SK-N-SH (cell line): ENCODE results near the gene SLC22A7.

Source experiments
- EP300 ChIP-seq, 2 experiments: IDR thresholded peaks; 2 replicates each; pipeline versions ENCODE4 v1.4.0 to v1.6.1; 2012; ENCODE audit warnings: borderline replicate concordance in 1 of 2, low read depth in 1 of 2, low read length in 1 of 2
- EZH2phosphoT487 ChIP-seq: fragments of 200-600 bp; sonication (generic); IDR thresholded peaks from 2 replicates; pipeline ENCODE4 v1.6.1; 2017; ENCODE audit warnings: low read depth, mixed run types, mild to moderate bottlenecking, antibody characterized with exemption, moderate library complexity, borderline replicate concordance
- FOXM1 ChIP-seq: IDR thresholded peaks from 2 replicates; pipeline ENCODE4 v1.4.0; 2012; ENCODE audit warnings: low read depth, mild to moderate bottlenecking
- JUND ChIP-seq: IDR thresholded peaks from 2 replicates; pipeline ENCODE4 v1.4.0; 2012
- NFIC ChIP-seq: IDR thresholded peaks from 2 replicates; pipeline ENCODE4 v1.4.0; 2012; ENCODE audit warnings: borderline replicate concordance
- POLR2AphosphoS5 ChIP-seq: IDR thresholded peaks from 2 replicates; pipeline ENCODE4 v1.6.1; 2012; ENCODE audit warnings: low read depth, low read length
- RXRA ChIP-seq: IDR thresholded peaks from 2 replicates; pipeline ENCODE4 v1.4.0; 2012; ENCODE audit warnings: low read depth, mild to moderate bottlenecking, borderline replicate concordance
- YY1 ChIP-seq: IDR thresholded peaks from 2 replicates; pipeline ENCODE4 v1.4.0; 2012; ENCODE audit warnings: low read depth, mild to moderate bottlenecking
- TF ChIP-seq, protein P1 (sequence below): fragments of 200-600 bp; sonication (generic); IDR thresholded peaks from 2 replicates; pipeline ENCODE4 v1.6.1; 2017; ENCODE audit warnings: antibody characterized with exemption, mild to moderate bottlenecking, moderate library complexity
- TF ChIP-seq, protein P2 (sequence below): IDR thresholded peaks from 2 replicates; pipeline ENCODE4; 2012
- TF ChIP-seq, protein P3 (sequence below): IDR thresholded peaks from 2 replicates; pipeline ENCODE4 v1.4.0; 2012; ENCODE audit warnings: low read depth, borderline replicate concordance
- TF ChIP-seq, protein P4 (sequence below): IDR thresholded peaks from 2 replicates; pipeline ENCODE4 v1.6.1; 2012; ENCODE audit warnings: mild to moderate bottlenecking, low read depth, low read length, moderate library complexity
- TF ChIP-seq, protein P5 (sequence below): IDR thresholded peaks from 2 replicates; pipeline ENCODE4 v1.4.0; 2012; ENCODE audit warnings: low read depth, borderline replicate concordance
- TF ChIP-seq, protein P6 (sequence below): fragments of 150-350 bp; IDR thresholded peaks from 2 replicates; pipeline ENCODE4 v1.6.1; 2016; ENCODE audit warnings: mild to moderate bottlenecking, low read depth, low read length

DNA sequence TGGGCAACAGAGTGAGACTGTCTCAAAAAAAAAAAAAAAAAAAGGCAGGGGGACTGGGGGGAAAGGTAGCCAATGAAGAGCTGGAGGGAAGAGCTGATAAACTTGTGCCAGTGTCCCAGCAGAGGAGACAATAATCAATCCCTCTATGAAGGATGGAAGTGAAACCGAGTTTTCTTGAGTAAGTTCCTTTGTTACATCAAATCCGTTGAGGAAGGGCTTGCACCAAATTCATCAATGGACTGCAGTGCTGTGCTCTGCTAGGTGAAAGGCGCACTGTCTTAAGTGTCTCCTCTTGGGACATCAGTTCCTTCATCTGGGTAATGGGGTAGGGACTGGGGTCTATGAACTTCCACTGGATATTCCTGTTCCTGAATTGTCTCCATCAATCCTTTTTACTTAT lies 13.6 kb downstream of the SLC22A7 start:
- TF ChIP-seq, protein P1, sequence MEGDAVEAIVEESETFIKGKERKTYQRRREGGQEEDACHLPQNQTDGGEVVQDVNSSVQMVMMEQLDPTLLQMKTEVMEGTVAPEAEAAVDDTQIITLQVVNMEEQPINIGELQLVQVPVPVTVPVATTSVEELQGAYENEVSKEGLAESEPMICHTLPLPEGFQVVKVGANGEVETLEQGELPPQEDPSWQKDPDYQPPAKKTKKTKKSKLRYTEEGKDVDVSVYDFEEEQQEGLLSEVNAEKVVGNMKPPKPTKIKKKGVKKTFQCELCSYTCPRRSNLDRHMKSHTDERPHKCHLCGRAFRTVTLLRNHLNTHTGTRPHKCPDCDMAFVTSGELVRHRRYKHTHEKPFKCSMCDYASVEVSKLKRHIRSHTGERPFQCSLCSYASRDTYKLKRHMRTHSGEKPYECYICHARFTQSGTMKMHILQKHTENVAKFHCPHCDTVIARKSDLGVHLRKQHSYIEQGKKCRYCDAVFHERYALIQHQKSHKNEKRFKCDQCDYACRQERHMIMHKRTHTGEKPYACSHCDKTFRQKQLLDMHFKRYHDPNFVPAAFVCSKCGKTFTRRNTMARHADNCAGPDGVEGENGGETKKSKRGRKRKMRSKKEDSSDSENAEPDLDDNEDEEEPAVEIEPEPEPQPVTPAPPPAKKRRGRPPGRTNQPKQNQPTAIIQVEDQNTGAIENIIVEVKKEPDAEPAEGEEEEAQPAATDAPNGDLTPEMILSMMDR = no peak
- TF ChIP-seq YY1 = no peak
- TF ChIP-seq, protein P2, sequence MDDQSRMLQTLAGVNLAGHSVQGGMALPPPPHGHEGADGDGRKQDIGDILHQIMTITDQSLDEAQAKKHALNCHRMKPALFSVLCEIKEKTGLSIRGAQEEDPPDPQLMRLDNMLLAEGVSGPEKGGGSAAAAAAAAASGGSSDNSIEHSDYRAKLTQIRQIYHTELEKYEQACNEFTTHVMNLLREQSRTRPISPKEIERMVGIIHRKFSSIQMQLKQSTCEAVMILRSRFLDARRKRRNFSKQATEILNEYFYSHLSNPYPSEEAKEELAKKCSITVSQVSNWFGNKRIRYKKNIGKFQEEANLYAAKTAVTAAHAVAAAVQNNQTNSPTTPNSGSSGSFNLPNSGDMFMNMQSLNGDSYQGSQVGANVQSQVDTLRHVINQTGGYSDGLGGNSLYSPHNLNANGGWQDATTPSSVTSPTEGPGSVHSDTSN = no peak
- TF ChIP-seq, protein P3, sequence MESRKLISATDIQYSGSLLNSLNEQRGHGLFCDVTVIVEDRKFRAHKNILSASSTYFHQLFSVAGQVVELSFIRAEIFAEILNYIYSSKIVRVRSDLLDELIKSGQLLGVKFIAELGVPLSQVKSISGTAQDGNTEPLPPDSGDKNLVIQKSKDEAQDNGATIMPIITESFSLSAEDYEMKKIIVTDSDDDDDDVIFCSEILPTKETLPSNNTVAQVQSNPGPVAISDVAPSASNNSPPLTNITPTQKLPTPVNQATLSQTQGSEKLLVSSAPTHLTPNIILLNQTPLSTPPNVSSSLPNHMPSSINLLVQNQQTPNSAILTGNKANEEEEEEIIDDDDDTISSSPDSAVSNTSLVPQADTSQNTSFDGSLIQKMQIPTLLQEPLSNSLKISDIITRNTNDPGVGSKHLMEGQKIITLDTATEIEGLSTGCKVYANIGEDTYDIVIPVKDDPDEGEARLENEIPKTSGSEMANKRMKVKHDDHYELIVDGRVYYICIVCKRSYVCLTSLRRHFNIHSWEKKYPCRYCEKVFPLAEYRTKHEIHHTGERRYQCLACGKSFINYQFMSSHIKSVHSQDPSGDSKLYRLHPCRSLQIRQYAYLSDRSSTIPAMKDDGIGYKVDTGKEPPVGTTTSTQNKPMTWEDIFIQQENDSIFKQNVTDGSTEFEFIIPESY = no peak
- no peak for TF ChIP-seq JUND
- no peak for TF ChIP-seq EP300 (IDR thresholded peaks at IDR 0.05; ENCODE audit: borderline replicate concordance in 1 of 2, low read depth in 1 of 2, low read length in 1 of 2)
- no peak for TF ChIP-seq RXRA
- TF ChIP-seq POLR2AphosphoS5 = no peak
- TF ChIP-seq NFIC = no peak
- no peak for TF ChIP-seq EZH2phosphoT487
- TF ChIP-seq, protein P4, sequence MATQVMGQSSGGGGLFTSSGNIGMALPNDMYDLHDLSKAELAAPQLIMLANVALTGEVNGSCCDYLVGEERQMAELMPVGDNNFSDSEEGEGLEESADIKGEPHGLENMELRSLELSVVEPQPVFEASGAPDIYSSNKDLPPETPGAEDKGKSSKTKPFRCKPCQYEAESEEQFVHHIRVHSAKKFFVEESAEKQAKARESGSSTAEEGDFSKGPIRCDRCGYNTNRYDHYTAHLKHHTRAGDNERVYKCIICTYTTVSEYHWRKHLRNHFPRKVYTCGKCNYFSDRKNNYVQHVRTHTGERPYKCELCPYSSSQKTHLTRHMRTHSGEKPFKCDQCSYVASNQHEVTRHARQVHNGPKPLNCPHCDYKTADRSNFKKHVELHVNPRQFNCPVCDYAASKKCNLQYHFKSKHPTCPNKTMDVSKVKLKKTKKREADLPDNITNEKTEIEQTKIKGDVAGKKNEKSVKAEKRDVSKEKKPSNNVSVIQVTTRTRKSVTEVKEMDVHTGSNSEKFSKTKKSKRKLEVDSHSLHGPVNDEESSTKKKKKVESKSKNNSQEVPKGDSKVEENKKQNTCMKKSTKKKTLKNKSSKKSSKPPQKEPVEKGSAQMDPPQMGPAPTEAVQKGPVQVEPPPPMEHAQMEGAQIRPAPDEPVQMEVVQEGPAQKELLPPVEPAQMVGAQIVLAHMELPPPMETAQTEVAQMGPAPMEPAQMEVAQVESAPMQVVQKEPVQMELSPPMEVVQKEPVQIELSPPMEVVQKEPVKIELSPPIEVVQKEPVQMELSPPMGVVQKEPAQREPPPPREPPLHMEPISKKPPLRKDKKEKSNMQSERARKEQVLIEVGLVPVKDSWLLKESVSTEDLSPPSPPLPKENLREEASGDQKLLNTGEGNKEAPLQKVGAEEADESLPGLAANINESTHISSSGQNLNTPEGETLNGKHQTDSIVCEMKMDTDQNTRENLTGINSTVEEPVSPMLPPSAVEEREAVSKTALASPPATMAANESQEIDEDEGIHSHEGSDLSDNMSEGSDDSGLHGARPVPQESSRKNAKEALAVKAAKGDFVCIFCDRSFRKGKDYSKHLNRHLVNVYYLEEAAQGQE = no peak
- TF ChIP-seq, protein P5, sequence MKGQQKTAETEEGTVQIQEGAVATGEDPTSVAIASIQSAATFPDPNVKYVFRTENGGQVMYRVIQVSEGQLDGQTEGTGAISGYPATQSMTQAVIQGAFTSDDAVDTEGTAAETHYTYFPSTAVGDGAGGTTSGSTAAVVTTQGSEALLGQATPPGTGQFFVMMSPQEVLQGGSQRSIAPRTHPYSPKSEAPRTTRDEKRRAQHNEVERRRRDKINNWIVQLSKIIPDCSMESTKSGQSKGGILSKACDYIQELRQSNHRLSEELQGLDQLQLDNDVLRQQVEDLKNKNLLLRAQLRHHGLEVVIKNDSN = no peak
- TF ChIP-seq FOXM1 = no peak
- TF ChIP-seq, protein P6, sequence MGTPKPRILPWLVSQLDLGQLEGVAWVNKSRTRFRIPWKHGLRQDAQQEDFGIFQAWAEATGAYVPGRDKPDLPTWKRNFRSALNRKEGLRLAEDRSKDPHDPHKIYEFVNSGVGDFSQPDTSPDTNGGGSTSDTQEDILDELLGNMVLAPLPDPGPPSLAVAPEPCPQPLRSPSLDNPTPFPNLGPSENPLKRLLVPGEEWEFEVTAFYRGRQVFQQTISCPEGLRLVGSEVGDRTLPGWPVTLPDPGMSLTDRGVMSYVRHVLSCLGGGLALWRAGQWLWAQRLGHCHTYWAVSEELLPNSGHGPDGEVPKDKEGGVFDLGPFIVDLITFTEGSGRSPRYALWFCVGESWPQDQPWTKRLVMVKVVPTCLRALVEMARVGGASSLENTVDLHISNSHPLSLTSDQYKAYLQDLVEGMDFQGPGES = no peak
